ENCODE measurements around the gene CCDC57.
A peak's percentile ranks its signal among the peaks of the same experiment; 100 is the strongest.

The CCDC57 gene

GRCh38 chr17:82164853-82165252, 47.8 kb downstream of the CCDC57 start:
- no peak for TF ChIP-seq CTCF (conservative IDR thresholded peaks at IDR 0.05; ENCODE audit: control insufficient read depth, insufficient read depth, low read depth, low read length)
- H3K4me3 ChIP-seq (ENCODE audit: control insufficient read depth, low read depth, low read length): no peak overlapping the region
- DNase-seq (ENCODE audit: low read depth): no peak

GRCh38 chr17:82161216-82161615, 51.4 kb downstream of the CCDC57 start:
- TF ChIP-seq CTCF (conservative IDR thresholded peaks at IDR 0.05; ENCODE audit: control insufficient read depth, insufficient read depth, low read depth, low read length): no peak
- no peak overlapping the region for H3K4me3 ChIP-seq (ENCODE audit: control insufficient read depth, low read depth, low read length)
- no peak for DNase-seq (ENCODE audit: low read depth)

GRCh38 chr17:82160075-82160474, 52.6 kb downstream of the CCDC57 start:
- peak; percentile 38 for DNase-seq (ENCODE audit: low read depth)
- no peak for TF ChIP-seq CTCF (conservative IDR thresholded peaks at IDR 0.05; ENCODE audit: control insufficient read depth, insufficient read depth, low read depth, low read length)

GRCh38 chr17:82158825-82159224, 53.8 kb downstream of the CCDC57 start:
- TF ChIP-seq CTCF (conservative IDR thresholded peaks at IDR 0.05; ENCODE audit: control insufficient read depth, insufficient read depth, low read depth, low read length): no peak
- no peak overlapping the region for H3K4me3 ChIP-seq (ENCODE audit: control insufficient read depth, low read depth, low read length)
- no peak for DNase-seq (ENCODE audit: low read depth)

More at GRCh38 chr17:82160075-82160474, 52.6 kb downstream of the CCDC57 start:
- H3K4me3 ChIP-seq (ENCODE audit: control insufficient read depth, low read depth, low read length): no peak overlapping the region

GRCh38 chr17:82157046-82158035, 55.3 kb downstream of the CCDC57 start:
- no peak for TF ChIP-seq CTCF (conservative IDR thresholded peaks at IDR 0.05; ENCODE audit: control insufficient read depth, insufficient read depth, low read depth, low read length)
- no peak for DNase-seq (ENCODE audit: low read depth)
- no peak overlapping the region for H3K4me3 ChIP-seq (ENCODE audit: control insufficient read depth, low read depth, low read length)

- no peak overlapping the region for H3K4me3 ChIP-seq (ENCODE audit: control insufficient read depth, low read depth, low read length)
- no peak for TF ChIP-seq CTCF (conservative IDR thresholded peaks at IDR 0.05; ENCODE audit: control insufficient read depth, insufficient read depth, low read depth, low read length)
- DNase-seq (ENCODE audit: low read depth): no peak
These were observed 56.2 kb downstream of the CCDC57 start for GRCh38 chr17:82156284-82156925.

All from fibroblast of mammary gland (primary cell).